A549 (cell line): ENCODE data around the gene TTLL11. TPM values are rescaled to one million over a fixed set of nuclear protein-coding genes. Genes with fewer than 3 reads are reported as not detected.

Experiments
- ATAC-seq, 2 experiments: fragments of 200-7000 bp in 1 of 2; fragments of >200 bp in 1 of 2; cut with Nextera tagmentation in 1 of 2; cut with Tn5 transposase in 1 of 2; 3 replicates each; pipeline versions ENCODE4 v1.8.0 to v1.9.1; 2018 to 2020; ENCODE audit warnings: mild to moderate bottlenecking in 1 of 2, moderate library complexity in 1 of 2
- CTCF ChIA-PET: fragments of 300-600 bp; sonication (Branson Sonifier 250); formaldehyde crosslinking; extraction: SDS; loops from one replicate; lab custom pipeline; 2021; ENCODE audit warnings: antibody characterized with exemption, inconsistent platforms; lab: Yijun Ruan, JAX
- POLR2A ChIA-PET: fragments of 350-600 bp; formaldehyde crosslinking; extraction: SDS; loops from one replicate; lab custom pipeline; 2021; ENCODE audit warnings: antibody characterized with exemption, inconsistent platforms; lab: Yijun Ruan, JAX
- DNase-seq, 2 experiments: peaks; one replicate each; pipeline versions ENCODE4 v3.0.0 to v3.0.0-alpha.2; 2011 to 2016; ENCODE audit warnings: low read depth in 1 of 2, low spot score in 1 of 2
- FAIRE-seq: peaks from 2 replicates; lab custom pipeline; 2011; peaks lifted over from hg19 to GRCh38; lab: Jason Lieb, UNC
- H3K27ac ChIP-seq, 2 experiments: fragments of >200 bp; sonication (Bioruptor Twin); formaldehyde crosslinking; 3 replicates each; pipeline ENCODE4 v1.5.1; 2016 to 2017
- H3K4me1 ChIP-seq: fragments of >200 bp; sonication (Bioruptor Twin); formaldehyde crosslinking; 3 replicates; pipeline ENCODE4 v1.6.1; 2016
- H3K4me2 ChIP-seq: fragments of >200 bp; sonication (Bioruptor Twin); formaldehyde crosslinking; 3 replicates; pipeline ENCODE4 v1.6.1; 2016
- H3K4me3 ChIP-seq: fragments of >200 bp; sonication (Bioruptor Twin); formaldehyde crosslinking; 3 replicates; pipeline ENCODE4 v1.5.1; 2016
- H3K9me3 ChIP-seq: fragments of >200 bp; sonication (Bioruptor Twin); formaldehyde crosslinking; 3 replicates; pipeline ENCODE4 v1.6.1; 2016
- CBX2 ChIP-seq: fragments of 200-600 bp; sonication (generic); IDR thresholded peaks from 2 replicates; pipeline ENCODE4 v1.6.1; 2016; ENCODE audit warnings: low read depth, mild to moderate bottlenecking, borderline replicate concordance
- CBX8 ChIP-seq: fragments of 200-600 bp; sonication (generic); IDR thresholded peaks from 2 replicates; pipeline ENCODE4 v1.6.1; 2016
- CHD2 ChIP-seq: fragments of 150-350 bp; IDR thresholded peaks from 2 replicates; pipeline ENCODE4 v1.6.1; 2014; ENCODE audit warnings: low read length; ENCODE audit not compliant: partially characterized antibody
- EHF ChIP-seq: fragments of 250-450 bp; sonication (Bioruptor Pico); IDR thresholded peaks from 2 replicates; pipeline ENCODE4 v1.5.0; 2020; ENCODE audit warnings: mild to moderate bottlenecking
- EHMT2 ChIP-seq: fragments of 200-600 bp; sonication (generic); IDR thresholded peaks from 2 replicates; pipeline ENCODE4 v1.6.1; 2016; ENCODE audit warnings: antibody characterized with exemption, low read depth, mild to moderate bottlenecking, moderate library complexity
- ESRRA ChIP-seq: fragments of 150-350 bp; IDR thresholded peaks from 2 replicates; pipeline ENCODE4 v1.6.1; 2014; ENCODE audit warnings: mild to moderate bottlenecking, low read length, borderline replicate concordance
- HOXA7 ChIP-seq: fragments of 250-450 bp; sonication (Bioruptor Pico); IDR thresholded peaks from 2 replicates; pipeline ENCODE4 v1.5.0; 2020; ENCODE audit warnings: mild to moderate bottlenecking, moderate library complexity
- HOXB13 ChIP-seq: fragments of 250-450 bp; sonication (Bioruptor Pico); IDR thresholded peaks from 2 replicates; pipeline ENCODE4 v1.5.0; 2020; ENCODE audit warnings: low read depth, mild to moderate bottlenecking, moderate library complexity
- JUN ChIP-seq, 2 experiments: fragments of >200 bp; sonication (Bioruptor Twin); formaldehyde crosslinking; IDR thresholded peaks; 2 replicates in 1 of 2; 3 replicates in 1 of 2; pipeline ENCODE4 v1.6.1; 2016 to 2017
- JUNB ChIP-seq: fragments of >200 bp; sonication (Bioruptor Twin); formaldehyde crosslinking; IDR thresholded peaks from 2 replicates; pipeline ENCODE4 v1.6.1; 2016
- KDM5A ChIP-seq: fragments of 200-600 bp; sonication (generic); IDR thresholded peaks from 2 replicates; pipeline ENCODE4 v1.6.1; 2016; ENCODE audit warnings: antibody characterized with exemption, mild to moderate bottlenecking
- MAFK ChIP-seq: fragments of 450-650 bp; IDR thresholded peaks from 2 replicates; pipeline ENCODE4 v1.6.1; 2014; ENCODE audit not compliant: partially characterized antibody
- NFE2L2 ChIP-seq: fragments of 150-350 bp; conservative IDR thresholded peaks from 2 replicates; pipeline ENCODE4 v1.6.1; 2014; ENCODE audit warnings: low read length
- NR3C1 ChIP-seq: fragments of >200 bp; sonication (Bioruptor Twin); formaldehyde crosslinking; IDR thresholded peaks from 3 replicates; pipeline ENCODE4 v1.6.1; 2017
- POLR2A ChIP-seq: IDR thresholded peaks from 2 replicates; pipeline ENCODE4 v1.6.1; 2012; ENCODE audit warnings: mild to moderate bottlenecking, low read length
- POLR2AphosphoS2 ChIP-seq: conservative IDR thresholded peaks from 2 replicates; pipeline ENCODE4 v1.6.1; 2012; ENCODE audit warnings: low read length, improper control_type of control experiment, inconsistent platforms
- RCOR1 ChIP-seq: fragments of 150-350 bp; IDR thresholded peaks from 2 replicates; pipeline ENCODE4 v1.6.1; 2014; ENCODE audit warnings: antibody characterized with exemption, low read length, low read depth
- RNF2 ChIP-seq: fragments of 200-600 bp; sonication (generic); IDR thresholded peaks from 2 replicates; pipeline ENCODE4 v1.6.1; 2016; ENCODE audit warnings: low read depth, mild to moderate bottlenecking, antibody characterized with exemption, moderate library complexity, borderline replicate concordance
- SMC3 ChIP-seq: fragments of >200 bp; sonication (Bioruptor Twin); formaldehyde crosslinking; IDR thresholded peaks from 3 replicates; pipeline ENCODE4 v1.6.1; 2018; ENCODE audit warnings: inconsistent platforms
- SREBF2 ChIP-seq: fragments of 450-650 bp; IDR thresholded peaks from 2 replicates; pipeline ENCODE4 v1.6.1; 2014; ENCODE audit warnings: mild to moderate bottlenecking, moderate library complexity
- ZSCAN20 ChIP-seq: fragments of 250-450 bp; sonication (Bioruptor Pico); IDR thresholded peaks from 2 replicates; pipeline ENCODE4 v1.8.0; 2022; ENCODE audit warnings: mild to moderate bottlenecking, moderate library complexity
- WGBS: methylation state at CpG from one replicate; pipeline ENCODE4 v1.1.6; 2017; ENCODE audit errors: missing lambda C conversion rate; 5-methylcytosine and 5-hydroxymethylcytosine counted together
- polyA plus RNA-seq, 4 experiments: library from polyadenylated mRNA; depleted of rRNA in 3 of 4; stranded (reverse); fragments of >200 nt; fragmentation: RNase III in 1 of 4; extraction: RNeasy Plus Mini Kit Qiagen cat#74134 plus additional on column Dnase treatment in 1 of 4; gene quantifications; 2 replicates in 3 of 4; 3 replicates in 1 of 4; pipeline ENCODE4 v1.2.3, GENCODE V29; 2011 to 2017
- TF ChIP-seq, protein P1 (sequence below): fragments of >200 bp; sonication (Bioruptor Twin); formaldehyde crosslinking; IDR thresholded peaks from 2 replicates; pipeline ENCODE4 v1.6.1; 2016
- TF ChIP-seq, protein P2 (sequence below): fragments of >200 bp; sonication (Bioruptor Twin); formaldehyde crosslinking; IDR thresholded peaks from 3 replicates; pipeline ENCODE4 v1.6.1; 2016
- TF ChIP-seq, protein P3 (sequence below): fragments of 200-600 bp; sonication (generic); IDR thresholded peaks from 2 replicates; pipeline ENCODE4 v1.6.1; 2016; ENCODE audit warnings: antibody characterized with exemption, mild to moderate bottlenecking, moderate library complexity
- TF ChIP-seq, protein P4 (sequence below): IDR thresholded peaks from 2 replicates; pipeline ENCODE4 v1.6.1; 2012; ENCODE audit warnings: low read depth, borderline replicate concordance

The TTLL11 gene
- polyA plus RNA-seq, 2 of the 4 experiments (the other 2 are of a cell fraction), result 1.8 to 2.6 TPM

DNA sequence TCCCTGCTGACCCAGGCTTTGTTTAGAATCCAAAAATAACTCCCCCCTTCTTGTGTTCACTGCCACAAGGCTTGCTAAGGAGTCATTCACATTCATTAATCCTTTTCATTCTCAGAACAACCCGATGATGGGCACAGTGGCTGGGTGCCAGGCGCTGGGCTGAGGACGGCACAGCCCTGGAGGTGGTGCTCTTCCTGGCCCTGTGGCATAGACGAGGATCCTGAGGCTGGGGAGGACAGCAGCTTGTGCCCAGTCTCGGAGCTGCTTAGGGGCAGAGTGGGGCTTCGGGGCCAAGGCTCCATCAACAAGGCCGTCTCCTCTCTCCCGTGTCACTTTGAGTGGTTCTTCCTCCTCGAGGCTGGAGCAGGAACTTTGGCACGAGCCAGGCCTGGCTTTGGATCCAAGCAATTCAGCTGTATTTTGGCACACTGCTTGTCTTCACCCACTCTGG lies 166.7 kb downstream of the TTLL11 start:
- no peak for ATAC-seq
- ChIA-PET POLR2A (no interaction called here), CTCF (interaction anchor here (0.8 to 1.2 kb wide), 3 partner anchors 19 to 182 kb away, joined by 3 to 4 read pairs (median 3); no protein-coding TSS in a partner anchor)
- H3K4me2 ChIP-seq, result no peak overlapping the region
- H3K4me1 ChIP-seq, result no peaks in the 10 kb centered on the region
- DNase-seq, result no peak
- no peaks in the 10 kb centered on the region for H3K9me3 ChIP-seq
- TF ChIP-seq, protein P1, sequence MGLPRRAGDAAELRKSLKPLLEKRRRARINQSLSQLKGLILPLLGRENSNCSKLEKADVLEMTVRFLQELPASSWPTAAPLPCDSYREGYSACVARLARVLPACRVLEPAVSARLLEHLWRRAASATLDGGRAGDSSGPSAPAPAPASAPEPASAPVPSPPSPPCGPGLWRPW, result no peak
- no peak for TF ChIP-seq POLR2A
- TF ChIP-seq MAFK, result no peak
- no peak for TF ChIP-seq CBX2
- no peak for TF ChIP-seq CBX8
- TF ChIP-seq NR3C1, result no peak
- TF ChIP-seq RNF2, result no peak
- no peak for TF ChIP-seq KDM5A
- TF ChIP-seq NFE2L2, result no peak
- TF ChIP-seq ZSCAN20 (CRISPR knock-in tag), result no peak
- TF ChIP-seq POLR2AphosphoS2, result no peak
- TF ChIP-seq SREBF2, result no peak
- no peak for TF ChIP-seq SMC3
- no peak for TF ChIP-seq RCOR1
- no peak overlapping the region for H3K4me3 ChIP-seq
- no peak overlapping the region for H3K27ac ChIP-seq
- WGBS, result 78% methylated on average over 7 of the region's 10 CpGs
- FAIRE-seq, result no peak

DNA sequence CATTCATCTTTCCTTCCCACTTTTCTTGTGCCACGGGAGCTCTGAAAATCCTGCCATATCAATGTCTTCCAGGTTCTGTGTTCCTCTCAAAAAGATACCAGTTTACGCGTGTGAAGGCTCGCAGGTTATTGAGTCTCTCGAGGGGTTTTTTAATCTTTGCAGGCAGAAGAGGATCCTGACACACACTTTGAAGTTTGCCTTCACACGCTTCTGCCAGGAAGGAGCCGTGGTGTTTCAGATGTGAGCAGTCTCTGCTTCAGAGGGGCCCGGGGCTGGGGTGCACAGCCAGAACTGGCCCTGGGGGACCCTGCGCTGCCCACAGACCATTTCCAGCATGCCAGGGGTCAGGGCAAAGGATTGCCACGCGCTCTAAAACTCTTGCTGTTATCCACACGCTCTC lies 167.2 kb downstream of the TTLL11 start:
- no peak overlapping the region for H3K27ac ChIP-seq
- FAIRE-seq (no peak), ATAC-seq (no peak), DNase-seq (no peak)
- no peaks in the 10 kb centered on the region for H3K9me3 ChIP-seq
- TF ChIP-seq CBX8 (no peak), EHF (CRISPR knock-in tag) (no peak), RCOR1 (no peak), CHD2 (no peak), EHMT2 (no peak), ESRRA (no peak), JUN (IDR thresholded peaks at IDR 0.05) (no peak), JUNB (no peak), HOXA7 (CRISPR knock-in tag) (no peak), CBX2 (no peak), HOXB13 (CRISPR knock-in tag) (no peak)
- TF ChIP-seq, protein P2, sequence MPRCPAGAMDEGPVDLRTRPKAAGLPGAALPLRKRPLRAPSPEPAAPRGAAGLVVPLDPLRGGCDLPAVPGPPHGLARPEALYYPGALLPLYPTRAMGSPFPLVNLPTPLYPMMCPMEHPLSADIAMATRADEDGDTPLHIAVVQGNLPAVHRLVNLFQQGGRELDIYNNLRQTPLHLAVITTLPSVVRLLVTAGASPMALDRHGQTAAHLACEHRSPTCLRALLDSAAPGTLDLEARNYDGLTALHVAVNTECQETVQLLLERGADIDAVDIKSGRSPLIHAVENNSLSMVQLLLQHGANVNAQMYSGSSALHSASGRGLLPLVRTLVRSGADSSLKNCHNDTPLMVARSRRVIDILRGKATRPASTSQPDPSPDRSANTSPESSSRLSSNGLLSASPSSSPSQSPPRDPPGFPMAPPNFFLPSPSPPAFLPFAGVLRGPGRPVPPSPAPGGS, result no peak
- TF ChIP-seq, protein P3, sequence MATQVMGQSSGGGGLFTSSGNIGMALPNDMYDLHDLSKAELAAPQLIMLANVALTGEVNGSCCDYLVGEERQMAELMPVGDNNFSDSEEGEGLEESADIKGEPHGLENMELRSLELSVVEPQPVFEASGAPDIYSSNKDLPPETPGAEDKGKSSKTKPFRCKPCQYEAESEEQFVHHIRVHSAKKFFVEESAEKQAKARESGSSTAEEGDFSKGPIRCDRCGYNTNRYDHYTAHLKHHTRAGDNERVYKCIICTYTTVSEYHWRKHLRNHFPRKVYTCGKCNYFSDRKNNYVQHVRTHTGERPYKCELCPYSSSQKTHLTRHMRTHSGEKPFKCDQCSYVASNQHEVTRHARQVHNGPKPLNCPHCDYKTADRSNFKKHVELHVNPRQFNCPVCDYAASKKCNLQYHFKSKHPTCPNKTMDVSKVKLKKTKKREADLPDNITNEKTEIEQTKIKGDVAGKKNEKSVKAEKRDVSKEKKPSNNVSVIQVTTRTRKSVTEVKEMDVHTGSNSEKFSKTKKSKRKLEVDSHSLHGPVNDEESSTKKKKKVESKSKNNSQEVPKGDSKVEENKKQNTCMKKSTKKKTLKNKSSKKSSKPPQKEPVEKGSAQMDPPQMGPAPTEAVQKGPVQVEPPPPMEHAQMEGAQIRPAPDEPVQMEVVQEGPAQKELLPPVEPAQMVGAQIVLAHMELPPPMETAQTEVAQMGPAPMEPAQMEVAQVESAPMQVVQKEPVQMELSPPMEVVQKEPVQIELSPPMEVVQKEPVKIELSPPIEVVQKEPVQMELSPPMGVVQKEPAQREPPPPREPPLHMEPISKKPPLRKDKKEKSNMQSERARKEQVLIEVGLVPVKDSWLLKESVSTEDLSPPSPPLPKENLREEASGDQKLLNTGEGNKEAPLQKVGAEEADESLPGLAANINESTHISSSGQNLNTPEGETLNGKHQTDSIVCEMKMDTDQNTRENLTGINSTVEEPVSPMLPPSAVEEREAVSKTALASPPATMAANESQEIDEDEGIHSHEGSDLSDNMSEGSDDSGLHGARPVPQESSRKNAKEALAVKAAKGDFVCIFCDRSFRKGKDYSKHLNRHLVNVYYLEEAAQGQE, result no peak
- TF ChIP-seq, protein P4, sequence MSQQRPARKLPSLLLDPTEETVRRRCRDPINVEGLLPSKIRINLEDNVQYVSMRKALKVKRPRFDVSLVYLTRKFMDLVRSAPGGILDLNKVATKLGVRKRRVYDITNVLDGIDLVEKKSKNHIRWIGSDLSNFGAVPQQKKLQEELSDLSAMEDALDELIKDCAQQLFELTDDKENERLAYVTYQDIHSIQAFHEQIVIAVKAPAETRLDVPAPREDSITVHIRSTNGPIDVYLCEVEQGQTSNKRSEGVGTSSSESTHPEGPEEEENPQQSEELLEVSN, result no peak
- no peaks in the 10 kb centered on the region for H3K4me1 ChIP-seq
- CTCF ChIA-PET, result interaction anchor here (0.8 kb wide), 1 partner anchor 181 kb away, joined by 3 read pairs; no protein-coding TSS in a partner anchor
- WGBS, result 85% methylated on average over 12 of the region's 12 CpGs
- no peak overlapping the region for H3K4me2 ChIP-seq
- H3K4me3 ChIP-seq, result no peak overlapping the region
- POLR2A ChIA-PET, result no interaction called here
